ENCODE results near the gene DOCK11. TPM values are rescaled to one million over a fixed set of nuclear protein-coding genes. Genes with fewer than 3 reads are reported as not detected.
A peak's percentile ranks its signal among the peaks of the same experiment; 100 is the strongest.

The DOCK11 gene
- total and polyA plus RNA-seq, 2 donors (not counting 1 experiment from before 2014, with no cell fraction given) = 31.0 to 83.5 TPM

- DNase-seq (no peak), ATAC-seq (ENCODE audit: low read depth) (no peak)
- no peak overlapping the region for H3K9ac ChIP-seq (ENCODE audit: low read length)
- POLR2A ChIA-PET = no interaction called here
- no peak overlapping the region for H3K4me3 ChIP-seq (ENCODE audit: control extremely low read depth in 1 of 5, extremely low read depth in 1 of 5, insufficient read depth in 1 of 5, low read depth in 2 of 5, low read length in 4 of 5)
- peaks cover 35 to 61% of the 10 kb centered on the region in 2 donors for H3K4me1 ChIP-seq (ENCODE audit: control insufficient read depth in 2 of 2, insufficient read depth in 2 of 2, low read length in 2 of 2)
- peak overlapping the region; percentile 47 to 87 for H3K27ac ChIP-seq (ENCODE audit: low read length in 2 of 2)
- TF ChIP-seq EZH2 (IDR thresholded peaks at IDR 0.05; ENCODE audit: borderline replicate concordance, insufficient read depth, low read depth, low read length, poor library complexity, severe bottlenecking) = no peak
- TF ChIP-seq, protein P1, sequence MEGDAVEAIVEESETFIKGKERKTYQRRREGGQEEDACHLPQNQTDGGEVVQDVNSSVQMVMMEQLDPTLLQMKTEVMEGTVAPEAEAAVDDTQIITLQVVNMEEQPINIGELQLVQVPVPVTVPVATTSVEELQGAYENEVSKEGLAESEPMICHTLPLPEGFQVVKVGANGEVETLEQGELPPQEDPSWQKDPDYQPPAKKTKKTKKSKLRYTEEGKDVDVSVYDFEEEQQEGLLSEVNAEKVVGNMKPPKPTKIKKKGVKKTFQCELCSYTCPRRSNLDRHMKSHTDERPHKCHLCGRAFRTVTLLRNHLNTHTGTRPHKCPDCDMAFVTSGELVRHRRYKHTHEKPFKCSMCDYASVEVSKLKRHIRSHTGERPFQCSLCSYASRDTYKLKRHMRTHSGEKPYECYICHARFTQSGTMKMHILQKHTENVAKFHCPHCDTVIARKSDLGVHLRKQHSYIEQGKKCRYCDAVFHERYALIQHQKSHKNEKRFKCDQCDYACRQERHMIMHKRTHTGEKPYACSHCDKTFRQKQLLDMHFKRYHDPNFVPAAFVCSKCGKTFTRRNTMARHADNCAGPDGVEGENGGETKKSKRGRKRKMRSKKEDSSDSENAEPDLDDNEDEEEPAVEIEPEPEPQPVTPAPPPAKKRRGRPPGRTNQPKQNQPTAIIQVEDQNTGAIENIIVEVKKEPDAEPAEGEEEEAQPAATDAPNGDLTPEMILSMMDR (IDR thresholded peaks at IDR 0.05) = no peak
- peaks cover 54% of the 10 kb centered on the region for H3K4me1 Mint-ChIP-seq
- peak overlapping the region; percentile 71 for H3K27ac Mint-ChIP-seq
- H3K36me3 ChIP-seq (replicated peaks in 1 of 2; ENCODE audit: control extremely low read depth in 1 of 2, control insufficient read depth in 1 of 2, extremely low read depth in 1 of 2, insufficient read depth in 2 of 2, low read length in 1 of 2) = peaks cover 0 to 15% of the 10 kb centered on the region in 2 experiments
- no peaks in the 10 kb centered on the region for H3K27me3 Mint-ChIP-seq
- peaks cover 13% of the 10 kb centered on the region for H4K20me1 ChIP-seq (ENCODE audit: control insufficient read depth, insufficient read depth, low read length, poor library complexity, severe bottlenecking)
- peak overlapping the region; percentile 67 for H3K4me3 Mint-ChIP-seq
- intact Hi-C loops (cut with micrococcal nuclease) = loop anchor here (2.0 kb wide), 1 partner anchor 19 kb away; no protein-coding TSS in a partner anchor
- no peaks in the 10 kb centered on the region for H3K9me3 ChIP-seq (ENCODE audit: control extremely low read depth in 1 of 3, control insufficient read depth in 2 of 3, insufficient read depth in 1 of 3, low read length in 2 of 3)
- CTCF ChIA-PET = interaction anchor here (1.3 kb wide), 1 partner anchor 27 kb away, joined by 3 read pairs; no protein-coding TSS in a partner anchor
- WGBS (ENCODE audit: insufficient coverage) = 40% methylated on average over 2 of the region's 7 CpGs
- no peaks in the 10 kb centered on the region for H3K27me3 ChIP-seq (replicated peaks in 1 of 4; ENCODE audit: control extremely low read depth in 1 of 4, control insufficient read depth in 3 of 4, insufficient read depth in 4 of 4, low read length in 3 of 4)
- peaks cover 98% of the 10 kb centered on the region for H3K79me2 ChIP-seq (ENCODE audit: control insufficient read depth, insufficient read depth, low read length)
- H3K9me3 Mint-ChIP-seq (ENCODE audit: insufficient read depth) = no peaks in the 10 kb centered on the region
- H3K4me2 ChIP-seq (replicated peaks; ENCODE audit: low read depth, low read length, poor library complexity, severe bottlenecking) = peak overlapping the region; percentile 49
- no peak overlapping the region for H2AFZ ChIP-seq (ENCODE audit: insufficient read depth, low read depth, low read length, poor library complexity, severe bottlenecking)
Measured at GRCh38 chrX:118503260-118504041, 7.8 kb downstream of the DOCK11 start.

DNA sequence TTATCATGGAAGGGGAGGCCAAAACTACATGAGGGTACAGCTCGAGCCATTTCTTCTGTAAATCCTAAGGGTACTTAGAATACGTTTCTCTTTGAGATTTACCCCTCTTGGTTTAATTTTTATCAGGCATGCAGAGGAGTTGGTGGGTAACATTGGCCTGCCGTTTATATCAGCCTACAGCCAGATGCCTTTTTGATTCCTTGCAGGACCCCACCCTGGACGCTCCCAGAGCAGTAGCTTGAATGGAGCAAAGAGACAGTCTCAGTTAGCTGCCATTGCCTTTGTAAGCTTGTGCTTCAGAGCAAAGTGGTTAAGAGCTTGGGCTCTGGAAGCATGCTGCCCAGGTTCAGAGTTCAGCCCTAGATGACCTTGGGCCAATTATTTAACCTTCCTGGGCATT, 9.0 kb downstream of the DOCK11 start:
- Histone ChIP-seq H3K79me2 (ENCODE audit: control insufficient read depth, insufficient read depth, low read length) (peaks cover 98% of the 10 kb centered on the region), H3K9ac (ENCODE audit: low read length) (no peak overlapping the region), H3K4me2 (replicated peaks; ENCODE audit: low read depth, low read length, poor library complexity, severe bottlenecking) (no peak overlapping the region), H3K9me3 (ENCODE audit: control extremely low read depth in 1 of 3, control insufficient read depth in 2 of 3, insufficient read depth in 1 of 3, low read length in 2 of 3) (peaks cover 0 to 3% (median 0%) of the 10 kb centered on the region in 3 donors), H4K20me1 (ENCODE audit: control insufficient read depth, insufficient read depth, low read length, poor library complexity, severe bottlenecking) (peaks cover 21% of the 10 kb centered on the region), H3K27ac (ENCODE audit: low read length in 2 of 2) (peak overlapping the region in 1 of 2 donors; percentile 4), H3K4me1 (ENCODE audit: control insufficient read depth in 2 of 2, insufficient read depth in 2 of 2, low read length in 2 of 2) (peaks cover 31 to 53% of the 10 kb centered on the region in 2 donors), H3K4me3 (ENCODE audit: control extremely low read depth in 1 of 5, extremely low read depth in 1 of 5, insufficient read depth in 1 of 5, low read depth in 2 of 5, low read length in 4 of 5) (no peak overlapping the region), H2AFZ (ENCODE audit: insufficient read depth, low read depth, low read length, poor library complexity, severe bottlenecking) (no peak overlapping the region), H3K27me3 (replicated peaks in 1 of 4; ENCODE audit: control extremely low read depth in 1 of 4, control insufficient read depth in 3 of 4, insufficient read depth in 4 of 4, low read length in 3 of 4) (no peaks in the 10 kb centered on the region), H3K36me3 (replicated peaks in 1 of 2; ENCODE audit: control extremely low read depth in 1 of 2, control insufficient read depth in 1 of 2, extremely low read depth in 1 of 2, insufficient read depth in 2 of 2, low read length in 1 of 2) (peaks cover under 1 to 20% of the 10 kb centered on the region in 2 experiments)
- H3K9me3 Mint-ChIP-seq (ENCODE audit: insufficient read depth) = no peaks in the 10 kb centered on the region
- H3K4me3 Mint-ChIP-seq = no peak overlapping the region
- ATAC-seq (ENCODE audit: low read depth) (no peak), DNase-seq (no peak)
- TF ChIP-seq EZH2 (IDR thresholded peaks at IDR 0.05; ENCODE audit: borderline replicate concordance, insufficient read depth, low read depth, low read length, poor library complexity, severe bottlenecking) = no peak
- TF ChIP-seq, protein P1 (IDR thresholded peaks at IDR 0.05) = no peak
- POLR2A ChIA-PET = no interaction called here
- WGBS (ENCODE audit: insufficient coverage) = no CpG with 5 or more reads among the region's 4 CpGs
- peaks cover 52% of the 10 kb centered on the region for H3K4me1 Mint-ChIP-seq
- intact Hi-C loops (cut with micrococcal nuclease) = no loop called here
- H3K27me3 Mint-ChIP-seq = no peaks in the 10 kb centered on the region
- CTCF ChIA-PET = interaction anchor here (1.3 kb wide), 1 partner anchor 25 kb away, joined by 3 read pairs; no protein-coding TSS in a partner anchor
- no peak overlapping the region for H3K27ac Mint-ChIP-seq
